HG02798 (cell line): ENCODE data around the gene NIN.

ENCODE experiments used
- ATAC-seq: cut with Tn5 transposase; IDR thresholded peaks from one replicate; pipeline ENCODE4 v1.9.1; 2021; ENCODE audit warnings: mild to moderate bottlenecking; ENCODE audit not compliant: unreplicated experiment, poor library complexity

NIN gene

GRCh38 chr14:50768680-50769079 lies 62.3 kb downstream of the NIN start:
- ATAC-seq, result no peak

DNA sequence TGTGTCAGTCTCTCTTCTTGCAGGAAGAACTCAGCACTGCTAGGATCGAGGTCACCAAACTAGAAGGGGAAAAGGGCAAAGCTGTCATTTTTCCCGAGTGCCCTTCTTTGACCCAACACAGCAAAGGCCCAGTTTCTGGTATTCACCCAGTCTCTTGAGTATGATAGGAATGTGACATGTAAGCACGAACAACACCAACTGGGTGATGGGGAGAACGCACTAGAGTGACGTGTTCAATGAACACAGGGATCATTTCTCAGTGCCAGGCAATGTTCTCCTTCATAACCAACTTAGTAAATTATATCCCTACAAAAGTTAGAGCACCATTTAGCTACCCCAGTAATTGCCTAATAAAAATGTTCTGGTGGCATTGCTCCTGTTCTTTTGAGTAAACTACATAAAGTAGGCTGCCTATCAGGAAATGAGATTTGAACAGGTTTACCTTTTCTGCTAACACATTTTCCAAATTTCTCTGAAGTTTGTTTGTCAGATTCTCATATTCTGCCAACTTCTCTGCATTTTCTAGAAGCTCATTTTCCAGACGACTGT lies 64.5 kb downstream of the NIN start:
- no peak for ATAC-seq

DNA sequence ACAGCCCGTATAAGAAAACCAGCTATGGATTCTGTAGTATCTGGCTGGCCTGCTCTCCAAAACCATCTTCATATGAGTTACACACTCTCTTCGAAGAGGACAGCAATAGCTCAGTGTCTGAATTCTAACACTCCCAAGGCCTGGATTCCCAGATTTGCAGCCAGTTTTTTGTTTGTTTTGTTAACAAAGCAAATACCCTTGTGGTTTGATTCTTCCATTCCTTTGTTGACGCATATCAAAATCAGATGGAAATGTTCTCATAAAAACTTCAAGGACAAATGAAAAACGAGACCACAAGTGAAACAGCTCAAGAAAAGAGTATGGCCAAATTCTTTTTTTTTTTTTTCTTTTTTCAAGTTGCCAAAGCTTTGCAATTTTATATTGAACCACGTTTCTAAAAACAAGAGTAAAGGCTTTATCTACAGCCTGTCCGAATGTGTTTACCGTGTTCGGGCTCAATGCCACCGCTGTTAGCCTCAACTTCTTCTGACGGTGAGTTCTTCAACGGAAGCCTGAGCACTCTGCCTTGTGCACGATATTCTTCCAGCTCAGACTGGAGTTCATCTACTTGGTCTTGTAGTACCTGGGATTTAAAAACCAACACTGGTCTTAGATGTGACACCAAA lies 67.5 kb downstream of the NIN start:
- no peak for ATAC-seq

DNA sequence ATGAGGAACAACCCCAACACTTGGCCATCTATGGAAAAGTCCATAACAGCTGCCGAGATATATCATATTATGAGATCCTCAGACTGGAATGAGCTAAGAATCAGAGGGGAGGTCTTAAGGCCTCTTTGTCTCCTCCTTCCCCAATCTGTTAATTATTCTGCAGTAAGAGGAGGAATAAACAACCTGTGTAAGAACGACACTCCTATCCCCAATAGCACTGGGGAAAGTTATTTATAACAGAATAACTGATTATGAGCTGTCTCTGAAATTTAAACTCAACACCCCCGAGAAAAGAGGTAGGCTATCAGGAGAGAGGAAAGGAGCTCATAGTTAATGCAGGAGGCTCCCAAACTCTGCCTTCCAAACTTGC lies 68.0 kb downstream of the NIN start:
- no peak for ATAC-seq

- ATAC-seq, result peak; percentile 78
Measured at GRCh38 chr14:50762001-50762930, 68.7 kb downstream of the NIN start.

DNA sequence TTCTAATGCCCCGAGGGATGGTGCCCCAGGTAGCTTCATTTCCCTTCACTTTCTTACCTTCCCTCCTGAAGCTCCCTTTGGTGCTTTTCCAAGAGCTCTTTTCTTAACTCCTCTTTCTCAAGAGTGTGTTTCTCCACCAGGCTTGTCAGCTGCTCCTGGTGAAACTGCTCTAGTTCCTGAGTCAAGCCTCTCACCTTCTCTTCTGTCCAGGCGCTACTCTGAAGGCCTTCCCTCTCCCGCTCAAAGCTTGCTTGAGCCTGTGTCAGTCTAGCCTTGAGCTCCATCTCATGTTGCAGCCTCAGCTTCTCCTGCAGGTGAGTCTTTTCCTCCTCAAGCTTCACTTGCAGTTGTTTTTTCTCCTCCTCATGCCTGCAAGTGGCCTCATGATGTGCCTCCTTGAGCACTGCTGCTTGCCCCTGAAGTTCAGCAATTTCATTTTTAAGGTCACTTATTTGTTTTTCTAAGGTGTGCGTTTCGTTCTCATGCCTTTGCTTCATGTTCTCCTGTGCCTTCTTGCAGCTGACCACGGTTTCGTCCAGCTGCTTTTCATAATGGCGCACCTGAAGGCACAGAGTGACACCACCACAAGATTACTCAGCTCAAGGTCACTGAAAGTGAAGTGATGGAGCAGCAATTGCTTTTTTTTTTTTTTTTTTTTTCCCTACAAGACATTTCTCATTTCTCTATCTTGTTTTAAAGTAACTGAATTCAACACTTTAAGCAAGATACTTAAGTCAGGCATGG lies 71.0 kb downstream of the NIN start:
- ATAC-seq, result no peak

- no peak for ATAC-seq
Measured at GRCh38 chr14:50758945-50759344, 72.0 kb downstream of the NIN start.

DNA sequence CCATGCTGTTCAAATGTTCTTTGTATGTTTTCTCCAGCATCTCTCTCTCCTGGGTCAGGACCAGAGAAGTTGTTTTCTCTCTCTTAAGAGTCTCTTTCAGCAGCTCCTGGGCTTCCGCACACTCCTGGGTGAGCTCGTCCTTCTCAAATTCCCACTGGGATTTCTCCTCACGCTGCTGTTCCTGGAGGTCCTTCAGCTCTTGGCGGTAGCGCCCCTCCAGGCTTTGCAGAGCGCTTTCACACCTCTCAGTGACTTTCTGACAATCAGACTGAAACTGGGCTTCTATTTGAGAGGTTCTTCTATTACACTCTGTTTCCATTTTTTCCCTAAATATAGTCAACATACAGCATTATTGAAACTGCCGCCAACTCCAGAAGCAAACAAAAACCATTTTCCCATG lies 72.7 kb downstream of the NIN start:
- ATAC-seq, result no peak

DNA sequence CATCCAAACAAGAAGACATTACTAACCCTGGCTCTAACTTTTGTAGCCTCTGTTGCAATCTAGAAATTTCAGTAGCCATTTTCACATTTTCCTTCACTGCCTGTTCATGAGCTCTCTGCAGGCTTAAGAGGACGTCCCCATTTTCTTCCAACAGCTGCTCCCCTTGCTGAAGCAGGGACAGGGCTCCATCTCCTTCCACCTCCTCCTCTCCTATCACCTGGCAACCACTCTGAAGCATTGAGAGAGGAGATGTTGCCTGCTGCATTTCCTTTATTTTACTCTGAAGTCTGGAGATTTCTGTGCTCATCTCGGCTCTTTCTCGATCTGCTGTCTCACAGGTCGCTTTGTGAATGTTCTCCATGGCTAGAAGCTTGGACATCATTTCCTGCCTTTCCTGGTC lies 73.3 kb downstream of the NIN start:
- no peak for ATAC-seq

- no peak for ATAC-seq
Measured at GRCh38 chr14:50756300-50756699, 74.7 kb downstream of the NIN start.

DNA sequence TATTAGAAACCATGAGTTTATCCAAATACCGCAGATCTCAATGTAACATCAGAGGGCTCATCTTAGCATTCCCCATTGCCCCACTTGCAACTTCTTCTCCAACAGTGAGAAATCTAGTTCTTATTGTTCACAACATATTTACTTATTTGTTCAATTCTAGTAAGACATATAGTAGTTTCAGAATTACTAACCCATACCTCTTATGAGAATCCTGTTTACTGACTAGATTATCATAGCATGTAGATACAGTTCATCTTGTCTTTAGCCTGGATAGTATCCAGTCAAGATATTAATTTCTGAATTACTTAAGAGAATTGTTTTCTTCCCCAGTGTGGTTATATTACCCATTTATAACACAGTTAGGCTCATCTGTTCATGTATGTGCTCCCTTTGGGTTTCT lies 80.6 kb downstream of the NIN start:
- ATAC-seq, result no peak

- ATAC-seq, result no peak
Measured at GRCh38 chr14:50745401-50746058, 85.4 kb downstream of the NIN start.

DNA sequence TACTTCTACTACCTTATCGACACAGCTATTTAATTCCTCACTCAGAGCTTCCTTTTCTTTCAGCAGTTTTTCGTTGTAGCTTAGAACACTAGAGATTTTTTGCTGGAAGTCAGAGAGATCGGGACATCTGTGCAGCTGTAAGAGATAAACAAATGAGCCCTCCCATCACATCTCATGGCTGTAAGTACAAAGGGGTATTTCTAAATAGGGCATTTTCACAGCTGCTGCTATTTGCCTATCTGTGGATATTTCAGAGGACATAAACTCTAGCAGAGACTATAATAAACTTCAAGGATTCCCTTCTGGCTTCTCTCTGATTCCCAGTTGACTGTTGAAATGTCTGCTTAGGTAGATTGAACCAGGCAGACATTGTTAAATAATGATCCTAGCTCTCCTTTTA lies 86.7 kb downstream of the NIN start:
- ATAC-seq, result no peak

DNA sequence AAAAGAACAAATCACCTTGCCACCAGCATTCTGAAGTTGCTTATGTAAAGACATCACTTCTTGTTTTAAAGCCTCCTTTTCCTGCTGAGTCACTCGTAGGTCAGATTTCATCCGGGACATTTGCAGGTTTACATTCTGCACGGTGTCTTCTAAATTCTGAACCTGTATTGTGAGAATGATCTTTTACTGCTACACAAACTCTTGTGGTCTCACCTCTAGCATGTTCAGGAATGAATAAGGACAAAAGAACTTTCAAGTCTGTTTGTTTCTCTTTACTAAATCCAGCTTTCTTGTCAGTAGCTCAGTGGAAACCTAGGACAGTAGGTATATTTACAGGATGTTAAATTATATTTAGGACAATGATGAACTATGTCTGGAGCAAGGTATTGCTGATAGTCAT lies 89.4 kb downstream of the NIN start:
- ATAC-seq, result no peak

- ATAC-seq, result no peak
Measured at GRCh38 chr14:50740856-50741255, 90.1 kb downstream of the NIN start.

- ATAC-seq, result no peak
Measured at GRCh38 chr14:50739186-50739585, 91.8 kb downstream of the NIN start.

GRCh38 chr14:50736932-50737419 lies 94.0 kb downstream of the NIN start:
- peak; percentile 91 for ATAC-seq

- no peak for ATAC-seq
Measured at GRCh38 chr14:50734950-50735695, 95.8 kb downstream of the NIN start.

- ATAC-seq, result no peak
Measured at GRCh38 chr14:50733494-50733893, 97.5 kb downstream of the NIN start.

DNA sequence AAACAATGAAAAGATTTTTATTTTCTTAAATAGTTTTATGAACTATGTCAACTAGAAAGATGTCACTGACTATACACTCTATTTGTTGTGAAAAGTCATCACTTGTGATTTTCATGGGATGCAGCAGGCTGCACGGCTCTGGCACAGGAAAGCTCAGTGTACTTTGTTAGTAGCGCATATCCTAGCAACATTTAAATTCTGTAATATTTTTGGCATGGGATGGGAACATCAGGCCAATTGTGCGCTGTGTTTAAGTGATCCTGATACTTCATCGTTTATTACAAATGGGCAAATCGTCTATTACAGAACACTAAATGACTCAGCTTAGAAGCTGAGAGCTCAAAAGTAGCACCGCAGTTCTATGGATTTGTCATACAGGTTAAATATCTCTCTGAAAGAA lies 102.1 kb downstream of the NIN start:
- ATAC-seq, result no peak
